ENCODE results near the gene TMEM161A.

DNA sequence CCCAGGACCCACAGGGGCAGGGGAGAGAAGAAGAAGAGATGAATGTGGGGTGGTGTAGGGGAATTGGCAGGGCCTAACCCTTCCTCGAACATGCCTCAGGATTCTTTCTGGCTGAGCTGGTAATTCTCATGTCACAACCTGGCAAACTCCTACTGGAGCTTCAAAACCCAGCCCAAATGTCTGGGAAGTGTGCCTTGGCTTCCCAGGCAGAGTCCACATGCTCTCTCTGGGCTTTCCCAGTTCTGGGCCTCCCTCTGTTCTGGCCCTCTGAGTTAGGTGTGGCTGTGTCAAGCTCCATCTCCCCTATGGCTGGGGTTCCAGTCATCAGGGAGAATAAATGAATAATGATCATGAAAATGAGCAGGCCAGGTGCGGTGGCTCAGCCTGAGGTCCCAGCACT is 11.2 kb upstream of the TMEM161A start:
- TF ChIP-seq POLR2A (IDR thresholded peaks at IDR 0.05), result no peak
- TF ChIP-seq, protein P1, sequence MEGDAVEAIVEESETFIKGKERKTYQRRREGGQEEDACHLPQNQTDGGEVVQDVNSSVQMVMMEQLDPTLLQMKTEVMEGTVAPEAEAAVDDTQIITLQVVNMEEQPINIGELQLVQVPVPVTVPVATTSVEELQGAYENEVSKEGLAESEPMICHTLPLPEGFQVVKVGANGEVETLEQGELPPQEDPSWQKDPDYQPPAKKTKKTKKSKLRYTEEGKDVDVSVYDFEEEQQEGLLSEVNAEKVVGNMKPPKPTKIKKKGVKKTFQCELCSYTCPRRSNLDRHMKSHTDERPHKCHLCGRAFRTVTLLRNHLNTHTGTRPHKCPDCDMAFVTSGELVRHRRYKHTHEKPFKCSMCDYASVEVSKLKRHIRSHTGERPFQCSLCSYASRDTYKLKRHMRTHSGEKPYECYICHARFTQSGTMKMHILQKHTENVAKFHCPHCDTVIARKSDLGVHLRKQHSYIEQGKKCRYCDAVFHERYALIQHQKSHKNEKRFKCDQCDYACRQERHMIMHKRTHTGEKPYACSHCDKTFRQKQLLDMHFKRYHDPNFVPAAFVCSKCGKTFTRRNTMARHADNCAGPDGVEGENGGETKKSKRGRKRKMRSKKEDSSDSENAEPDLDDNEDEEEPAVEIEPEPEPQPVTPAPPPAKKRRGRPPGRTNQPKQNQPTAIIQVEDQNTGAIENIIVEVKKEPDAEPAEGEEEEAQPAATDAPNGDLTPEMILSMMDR (IDR thresholded peaks at IDR 0.05 in 8 of 11, conservative IDR thresholded peaks at IDR 0.05 in 3 of 11), result no peak
